Endothelial cell of umbilical vein (primary cell): ENCODE data around the gene CLINT1. TPM values are rescaled to one million over a fixed set of nuclear protein-coding genes. Genes with fewer than 3 reads are reported as not detected.

ENCODE experiments used
- BruUV-seq: library from RNA; stranded (reverse); fragments of 400-500 nt; replicated peaks from 2 replicates; lab custom pipeline; 2021; lab: Mats Ljungman, UMichigan
- CTCF ChIA-PET: fragments of 300-600, 350-600 bp; sonication (Branson Sonifier 250); formaldehyde crosslinking; loops from one replicate; lab custom pipeline; 2021; ENCODE audit warnings: antibody characterized with exemption, inconsistent platforms; lab: Charles Lee
- POLR2A ChIA-PET: fragments of 300-600, 350-600 bp; sonication (Branson Sonifier 250); formaldehyde crosslinking; loops from one replicate; lab custom pipeline; 2021; ENCODE audit warnings: antibody characterized with exemption, inconsistent platforms; lab: Charles Lee
- DNase-seq: peaks from one replicate; pipeline ENCODE4 v3.0.0-alpha.2; 2011; ENCODE audit warnings: low read depth, low spot score
- FAIRE-seq: peaks from 2 replicates; lab custom pipeline; 2011; peaks lifted over from hg19 to GRCh38; lab: Jason Lieb, UNC
- H2AFZ ChIP-seq: 2 replicates; pipeline ENCODE4 v1.6.0; 2012; ENCODE audit warnings: low read depth, low read length, control low read depth, inconsistent platforms
- H3K27ac ChIP-seq: 2 replicates; pipeline ENCODE4 v1.5.1; 2011; ENCODE audit warnings: low read depth, mild to moderate bottlenecking, control low read depth, low read length, moderate library complexity; ENCODE audit not compliant: insufficient read depth
- H3K27me3 ChIP-seq, 2 experiments: 2 replicates each; pipeline versions ENCODE4 v1.6.0 to v1.6.1; 2011; ENCODE audit warnings: low read length in 2 of 2, mixed read lengths in 1 of 2; ENCODE audit not compliant: control insufficient read depth in 2 of 2, insufficient read depth in 2 of 2
- H3K36me3 ChIP-seq, 2 experiments: 2 replicates in 1 of 2; 3 replicates in 1 of 2; pipeline ENCODE4 v1.5.1; 2011; ENCODE audit warnings: low read length in 2 of 2, mild to moderate bottlenecking in 1 of 2, moderate library complexity in 1 of 2; ENCODE audit not compliant: control insufficient read depth in 2 of 2, insufficient read depth in 2 of 2; ENCODE audit errors: extremely low read depth in 1 of 2
- H3K4me1 ChIP-seq: 3 replicates; pipeline ENCODE4 v1.5.1; 2011; ENCODE audit warnings: mild to moderate bottlenecking, low read length; ENCODE audit not compliant: control insufficient read depth, insufficient read depth; ENCODE audit errors: extremely low read depth
- H3K4me2 ChIP-seq: 2 replicates; pipeline ENCODE4 v1.6.1; 2011; ENCODE audit warnings: low read length, control low read depth, mixed read lengths; ENCODE audit not compliant: insufficient read depth
- H3K4me3 ChIP-seq, 3 experiments: fragments of 200-600 bp in 1 of 3; sonication (generic), shearing (Covaris generic) in 1 of 3; replicated peaks in 1 of 3; 2 replicates each; pipeline ENCODE4 v1.5.1; 2011 to 2016; ENCODE audit warnings: control low read depth in 3 of 3, low read length in 3 of 3, mild to moderate bottlenecking in 2 of 3, inconsistent platforms in 1 of 3, low read depth in 1 of 3, moderate library complexity in 1 of 3; ENCODE audit not compliant: insufficient read depth in 1 of 3
- H3K79me2 ChIP-seq: 2 replicates; pipeline ENCODE4 v1.6.0; 2012; ENCODE audit warnings: low read length, inconsistent platforms; ENCODE audit not compliant: control insufficient read depth, insufficient read depth
- H3K9ac ChIP-seq: replicated peaks from 2 replicates; pipeline ENCODE3; 2011; ENCODE audit warnings: low read length, control low read depth; ENCODE audit not compliant: insufficient read depth; ENCODE audit errors: extremely low read depth
- H3K9me1 ChIP-seq: replicated peaks from 3 replicates; pipeline ENCODE4 v1.6.0; 2011; ENCODE audit warnings: mild to moderate bottlenecking, low read length; ENCODE audit not compliant: control insufficient read depth, insufficient read depth; ENCODE audit errors: extremely low read depth
- H3K9me3 ChIP-seq: replicated peaks from 2 replicates; pipeline ENCODE4 v1.5.1; 2012; ENCODE audit warnings: low read length, inconsistent platforms; ENCODE audit not compliant: control insufficient read depth, insufficient read depth
- H4K20me1 ChIP-seq: replicated peaks from 2 replicates; pipeline ENCODE3; 2011; ENCODE audit warnings: mild to moderate bottlenecking, low read length; ENCODE audit not compliant: control insufficient read depth, insufficient read depth; ENCODE audit errors: extremely low read depth
- CTCF ChIP-seq, 2 donors: IDR thresholded peaks; 1 replicate in 1 of 2; 2 replicates in 1 of 2; pipeline ENCODE4 v1.5.1; 2011; ENCODE audit warnings: low read length in 2 of 2, mild to moderate bottlenecking in 2 of 2, moderate library complexity in 2 of 2, control low read depth in 1 of 2, inconsistent platforms in 1 of 2, low read depth in 1 of 2; ENCODE audit not compliant: insufficient read depth in 1 of 2; ENCODE audit errors: extremely low read depth in 1 of 2
- EZH2 ChIP-seq: IDR thresholded peaks from 2 replicates; pipeline ENCODE4 v1.6.1; 2012; ENCODE audit warnings: borderline replicate concordance, low read depth, mild to moderate bottlenecking, moderate library complexity, low read length, inconsistent platforms; ENCODE audit not compliant: severe bottlenecking
- GATA2 ChIP-seq: IDR thresholded peaks from 2 replicates; pipeline ENCODE4 v1.7.0; 2011; ENCODE audit warnings: low read depth, mild to moderate bottlenecking, moderate library complexity, mixed read lengths, low read length; ENCODE audit not compliant: insufficient read length, insufficient read depth
- JUN ChIP-seq: IDR thresholded peaks from 2 replicates; pipeline ENCODE4 v1.6.1; 2011; ENCODE audit warnings: borderline replicate concordance, low read depth; ENCODE audit not compliant: insufficient read length, insufficient read depth
- MYC ChIP-seq: IDR thresholded peaks from one replicate; pipeline ENCODE4 v1.6.1; 2011; ENCODE audit warnings: mild to moderate bottlenecking, low read depth, low read length
- POLR2A ChIP-seq: IDR thresholded peaks from 2 replicates; pipeline ENCODE4 v1.6.1; 2012; ENCODE audit warnings: low read depth, mild to moderate bottlenecking, control low read depth, low read length
- dilution Hi-C: fragments of 300-500 bp; cut with MboI; formaldehyde crosslinking; loops from one replicate; pipeline ENCODE4 v1.15.0; 2019; ENCODE audit warnings: low sequenced_read_pairs; ENCODE audit not compliant: extremely low pct_ligation_motif_present
- intact Hi-C: fragments of 100-400 bp; cut with micrococcal nuclease; formaldehyde crosslinking; loops from one replicate; pipeline ENCODE4 v1.10.0; 2022
- polyA plus RNA-seq, 4 experiments: library from polyadenylated mRNA; depleted of rRNA in 3 of 4; stranded (reverse) in 3 of 4; unstranded in 1 of 4; fragments of >200 nt; gene quantifications; 2 replicates each; pipeline versions ENCODE4 v1.2.1 to v1.2.3, GENCODE V29; 2011 to 2012; ENCODE audit warnings: missing spikeins in 1 of 4
- total RNA-seq: library from RNA; stranded (reverse); gene quantifications from 2 replicates; pipeline ENCODE4 v1.2.3, GENCODE V29; 2021

CLINT1 gene
- total and polyA plus RNA-seq, 2 donors (not counting 3 experiments of a cell fraction or from before 2014, with no cell fraction given): 76.6 to 158 TPM

GRCh38 chr5:157812086-157812485 is 46.9 kb downstream of the CLINT1 start:
- no peak overlapping the region for H3K4me3 ChIP-seq
- no peak overlapping the region for H3K4me2 ChIP-seq
- H4K20me1 ChIP-seq: no peaks in the 10 kb centered on the region
- no peak overlapping the region for H3K9ac ChIP-seq
- no peak for FAIRE-seq
- dilution Hi-C loops: no loop called here
- H3K27ac ChIP-seq: no peak overlapping the region
- H3K27me3 ChIP-seq: no peaks in the 10 kb centered on the region
- H3K9me1 ChIP-seq: no peaks in the 10 kb centered on the region
- DNase-seq: no peak
- no peaks in the 10 kb centered on the region for H3K9me3 ChIP-seq
- BruUV-seq: no TSS peak
- intact Hi-C loops: no loop called here
- ChIA-PET POLR2A (no interaction called here), CTCF (interaction anchor here (0.5 to 4.5 kb wide), 8 partner anchors 17 to 363 kb away, joined by 3 to 18 read pairs (median 4); no protein-coding TSS in a partner anchor)
- no peak overlapping the region for H2AFZ ChIP-seq
- peaks cover 2% of the 10 kb centered on the region for H3K79me2 ChIP-seq
- H3K4me1 ChIP-seq: peaks cover 16% of the 10 kb centered on the region
- TF ChIP-seq POLR2A (no peak), GATA2 (no peak), MYC (no peak), EZH2 (no peak)
- peaks cover 3 to 13% of the 10 kb centered on the region in 2 experiments for H3K36me3 ChIP-seq

DNA sequence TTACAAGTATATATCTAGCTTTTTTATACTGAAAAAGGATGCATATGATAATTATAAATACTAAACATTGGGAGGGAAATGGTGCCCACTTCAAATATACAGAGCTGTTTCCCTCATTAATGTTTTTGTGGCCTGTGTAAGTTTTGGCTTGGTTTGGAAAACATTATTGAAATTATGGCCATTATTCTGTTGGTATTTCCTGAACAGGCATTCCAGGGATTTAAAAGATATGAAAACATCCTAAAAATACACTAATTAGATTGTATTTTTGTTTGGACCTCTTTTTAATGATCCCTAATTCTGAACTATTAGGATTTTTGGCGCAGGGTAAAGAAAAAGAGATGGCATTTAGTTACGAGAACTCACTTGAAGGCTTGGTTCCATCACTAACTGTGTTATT is 50.9 kb downstream of the CLINT1 start:
- Histone ChIP-seq H3K4me2 (peak overlapping the region; percentile 66), H3K9me3 (no peaks in the 10 kb centered on the region), H3K9me1 (no peaks in the 10 kb centered on the region), H3K79me2 (no peaks in the 10 kb centered on the region), H3K9ac (peak overlapping the region; percentile 15), H4K20me1 (no peaks in the 10 kb centered on the region), H3K36me3 (peaks cover 4 to 18% of the 10 kb centered on the region in 2 experiments), H3K27ac (peak overlapping the region; percentile 36), H3K27me3 (no peaks in the 10 kb centered on the region), H3K4me3 (no peak overlapping the region), H2AFZ (no peak overlapping the region), H3K4me1 (peaks cover 16% of the 10 kb centered on the region)
- ChIA-PET POLR2A (interaction anchor here (1.5 kb wide), 1 partner anchor 15 kb away, joined by 5 read pairs; no protein-coding TSS in a partner anchor), CTCF (interaction anchor here (0.7 to 2.3 kb wide), 8 partner anchors 9 to 141 kb away, joined by 3 to 7 read pairs (median 4); no protein-coding TSS in a partner anchor)
- dilution Hi-C loops (no loop called here), intact Hi-C loops (no loop called here)
- DNase-seq: peak; percentile 52
- TF ChIP-seq JUN (peak; percentile 6), CTCF (IDR thresholded peaks at IDR 0.05; ENCODE audit: extremely low read depth in 1 of 2, insufficient read depth in 1 of 2, low read depth in 1 of 2, low read length in 2 of 2) (no peak)
- no peak for FAIRE-seq
- BruUV-seq: no TSS peak
